Epithelial cell of umbilical artery (primary cell): ENCODE measurements around the gene MOCOS. TPM values are rescaled to one million over a fixed set of nuclear protein-coding genes. Genes with fewer than 3 reads are reported as not detected.

ENCODE experiments used
- total RNA-seq: library from RNA; depleted of rRNA; stranded (reverse); fragments of >200 nt; gene quantifications from 2 replicates; pipeline ENCODE4 v1.2.3, GENCODE V29; 2014

The MOCOS gene, protein sequence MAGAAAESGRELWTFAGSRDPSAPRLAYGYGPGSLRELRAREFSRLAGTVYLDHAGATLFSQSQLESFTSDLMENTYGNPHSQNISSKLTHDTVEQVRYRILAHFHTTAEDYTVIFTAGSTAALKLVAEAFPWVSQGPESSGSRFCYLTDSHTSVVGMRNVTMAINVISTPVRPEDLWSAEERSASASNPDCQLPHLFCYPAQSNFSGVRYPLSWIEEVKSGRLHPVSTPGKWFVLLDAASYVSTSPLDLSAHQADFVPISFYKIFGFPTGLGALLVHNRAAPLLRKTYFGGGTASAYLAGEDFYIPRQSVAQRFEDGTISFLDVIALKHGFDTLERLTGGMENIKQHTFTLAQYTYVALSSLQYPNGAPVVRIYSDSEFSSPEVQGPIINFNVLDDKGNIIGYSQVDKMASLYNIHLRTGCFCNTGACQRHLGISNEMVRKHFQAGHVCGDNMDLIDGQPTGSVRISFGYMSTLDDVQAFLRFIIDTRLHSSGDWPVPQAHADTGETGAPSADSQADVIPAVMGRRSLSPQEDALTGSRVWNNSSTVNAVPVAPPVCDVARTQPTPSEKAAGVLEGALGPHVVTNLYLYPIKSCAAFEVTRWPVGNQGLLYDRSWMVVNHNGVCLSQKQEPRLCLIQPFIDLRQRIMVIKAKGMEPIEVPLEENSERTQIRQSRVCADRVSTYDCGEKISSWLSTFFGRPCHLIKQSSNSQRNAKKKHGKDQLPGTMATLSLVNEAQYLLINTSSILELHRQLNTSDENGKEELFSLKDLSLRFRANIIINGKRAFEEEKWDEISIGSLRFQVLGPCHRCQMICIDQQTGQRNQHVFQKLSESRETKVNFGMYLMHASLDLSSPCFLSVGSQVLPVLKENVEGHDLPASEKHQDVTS
- 5.8 and 10.8 TPM in 2 replicates for total RNA-seq

DNA sequence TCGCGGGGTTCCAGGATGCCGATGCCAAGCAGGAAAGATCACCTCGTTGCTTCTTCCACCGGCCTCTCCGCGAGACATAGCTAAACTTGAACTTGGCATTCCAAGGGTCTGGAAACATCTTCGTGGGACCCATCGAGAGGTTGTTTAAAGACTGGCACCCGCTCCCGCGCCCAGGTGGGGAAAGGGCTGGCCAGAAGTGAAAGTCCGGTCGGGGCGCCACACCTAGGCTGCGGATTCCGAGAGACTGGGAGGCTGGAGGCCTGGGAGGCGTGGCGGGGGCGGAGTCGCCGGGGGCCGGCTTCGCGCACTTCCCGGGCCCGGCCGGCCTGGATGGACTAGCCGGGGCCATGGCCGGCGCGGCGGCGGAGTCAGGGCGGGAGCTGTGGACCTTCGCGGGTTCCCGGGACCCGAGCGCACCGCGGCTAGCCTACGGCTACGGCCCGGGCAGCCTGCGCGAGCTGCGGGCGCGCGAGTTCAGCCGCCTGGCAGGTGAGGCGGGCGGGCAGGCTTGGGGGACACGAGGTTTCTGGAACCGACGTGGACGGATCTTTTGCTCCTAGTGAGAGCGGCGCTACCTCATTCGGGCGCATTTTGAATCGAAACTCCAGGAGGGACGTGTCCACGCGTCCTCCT is at the start of gene MOCOS:
Gene MOCOS, plus strand, starts transcription at position 305 of the 633 bp plus-strand sequence. Its CDS starts 43 bp downstream, at position 348.

DNA sequence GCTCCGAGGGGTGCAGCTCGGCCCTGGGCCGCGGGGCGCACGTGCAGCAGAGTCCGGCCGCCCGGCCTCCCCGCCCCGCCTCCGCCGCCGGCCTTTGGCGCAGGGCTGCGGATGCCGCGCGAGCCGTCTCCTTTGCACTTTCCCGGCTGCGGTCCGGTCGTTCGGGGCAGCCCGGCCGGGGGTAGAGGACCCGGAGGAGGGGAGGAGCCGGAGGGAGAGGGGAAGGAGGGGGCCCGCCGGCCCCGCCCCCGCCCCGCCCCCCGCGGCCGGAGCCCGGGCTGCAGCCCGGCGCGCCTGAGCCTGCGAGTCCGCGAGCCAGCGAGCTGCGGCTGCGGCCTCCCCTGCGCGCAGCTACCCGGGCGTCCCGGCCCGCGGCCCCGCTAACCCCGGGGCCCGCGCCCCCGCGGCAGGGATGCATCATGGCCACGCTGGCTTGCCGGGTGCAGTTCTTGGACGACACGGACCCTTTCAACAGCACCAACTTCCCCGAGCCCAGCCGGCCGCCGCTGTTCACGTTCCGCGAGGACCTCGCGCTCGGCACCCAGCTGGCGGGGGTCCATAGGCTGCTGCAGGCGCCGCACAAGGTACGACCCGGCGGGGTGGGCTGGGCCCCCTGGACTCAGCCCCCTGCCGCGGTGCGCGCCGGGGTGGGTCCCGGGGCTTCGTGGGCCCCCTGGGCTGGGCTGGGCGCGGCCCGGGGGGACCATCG is 110.3 kb downstream of the MOCOS start, which contains the start of gene FHOD3:
Gene FHOD3, plus strand, starts transcription at position 297 of the 709 bp plus-strand sequence. Its CDS starts 123 bp downstream, at position 420.

Other genes starting within 250 kb of the MOCOS start
- 74.4 and 84.0 TPM in 2 replicates for gene RPRD1A, start 119.9 kb upstream of the MOCOS start, total RNA-seq
- gene SLC39A6, start 58.2 kb upstream of the MOCOS start, total RNA-seq, result 14.9 and 22.6 TPM in 2 replicates
- 76.7 and 81.2 TPM in 2 replicates for gene ELP2, start 57.6 kb upstream of the MOCOS start, total RNA-seq
- 0.32 and 0.61 TPM in 2 replicates for gene FHOD3, start 110.2 kb downstream of the MOCOS start, total RNA-seq